ENCODE measurements around the gene RFX8.

Gene RFX8

DNA sequence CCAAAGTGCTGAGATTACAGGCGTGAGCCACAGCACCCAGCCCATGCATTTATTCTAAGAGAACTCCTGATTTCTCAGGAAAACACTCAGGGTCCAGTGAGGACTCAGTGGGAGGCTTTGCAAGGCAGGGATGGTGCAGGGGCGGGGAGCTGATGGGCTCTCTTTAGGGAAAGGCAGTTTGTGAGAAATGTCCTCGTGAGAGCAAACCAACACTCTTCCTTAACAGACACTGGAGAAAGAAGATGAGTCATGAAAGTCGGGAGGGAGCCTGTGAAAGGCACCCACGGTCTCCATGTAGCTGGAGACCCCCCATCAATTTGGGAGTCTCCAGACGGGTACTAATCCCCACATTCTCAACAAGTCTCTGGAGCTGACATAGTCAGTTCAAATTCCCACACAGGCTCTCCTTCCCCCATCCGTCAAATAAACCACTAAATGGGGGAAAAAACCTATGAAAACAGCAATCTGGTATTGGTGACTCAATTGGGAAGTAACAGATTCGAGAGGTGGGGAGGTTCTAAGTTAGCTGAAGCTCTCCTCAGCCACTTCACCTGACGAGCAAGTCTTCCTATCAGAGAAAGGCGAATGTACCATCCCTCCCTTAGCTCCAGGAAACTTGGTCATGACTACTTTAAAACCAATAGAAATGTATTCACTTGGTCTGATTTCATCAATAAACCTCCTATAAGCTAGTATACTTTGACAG is 76.6 kb downstream of the RFX8 start:
- H3K27ac Mint-ChIP-seq (ENCODE audit: low read depth) = no peak overlapping the region
- H3K9me3 Mint-ChIP-seq = no peaks in the 10 kb centered on the region
- H3K27me3 Mint-ChIP-seq = peaks cover 94% of the 10 kb centered on the region
- DNase-seq (ENCODE audit: low spot score in 2 of 2) (no peak), ATAC-seq (replicated peaks; ENCODE audit: extremely low read depth, poor library complexity, severe bottlenecking) (no peak)
- H3K4me3 Mint-ChIP-seq = no peak overlapping the region
- no peaks in the 10 kb centered on the region for H3K36me3 Mint-ChIP-seq (ENCODE audit: insufficient read depth)
- peaks cover 5% of the 10 kb centered on the region for H3K4me1 Mint-ChIP-seq

- DNase-seq (ENCODE audit: low spot score in 2 of 2) (no peak), ATAC-seq (replicated peaks; ENCODE audit: extremely low read depth, poor library complexity, severe bottlenecking) (no peak)
- Mint-ChIP-seq H3K27me3 (peaks cover 94% of the 10 kb centered on the region), H3K4me3 (no peak overlapping the region), H3K4me1 (no peaks in the 10 kb centered on the region), H3K9me3 (no peaks in the 10 kb centered on the region), H3K36me3 (ENCODE audit: insufficient read depth) (no peaks in the 10 kb centered on the region), H3K27ac (ENCODE audit: low read depth) (no peak overlapping the region)
Observed at GRCh38 chr2:101396316-101396717, 78.6 kb downstream of the RFX8 start.

- peaks cover 92% of the 10 kb centered on the region for H3K27me3 Mint-ChIP-seq
- H3K4me1 Mint-ChIP-seq = no peaks in the 10 kb centered on the region
- no peaks in the 10 kb centered on the region for H3K9me3 Mint-ChIP-seq
- no peak overlapping the region for H3K27ac Mint-ChIP-seq (ENCODE audit: low read depth)
- DNase-seq (ENCODE audit: low spot score in 2 of 2) (no peak), ATAC-seq (replicated peaks; ENCODE audit: extremely low read depth, poor library complexity, severe bottlenecking) (no peak)
- no peak overlapping the region for H3K4me3 Mint-ChIP-seq
- H3K36me3 Mint-ChIP-seq (ENCODE audit: insufficient read depth) = no peaks in the 10 kb centered on the region
Observed at GRCh38 chr2:101395545-101396315, 79.2 kb downstream of the RFX8 start.

- H3K36me3 Mint-ChIP-seq (ENCODE audit: insufficient read depth) = no peaks in the 10 kb centered on the region
- H3K27me3 Mint-ChIP-seq = peaks cover 87% of the 10 kb centered on the region
- H3K4me3 Mint-ChIP-seq = peak overlapping the region; percentile 72
- H3K9me3 Mint-ChIP-seq = no peaks in the 10 kb centered on the region
- ATAC-seq (replicated peaks; ENCODE audit: extremely low read depth, poor library complexity, severe bottlenecking) = no peak
- no peak for DNase-seq (ENCODE audit: low spot score in 2 of 2)
- no peak overlapping the region for H3K27ac Mint-ChIP-seq (ENCODE audit: low read depth)
- H3K4me1 Mint-ChIP-seq = peaks cover 6% of the 10 kb centered on the region
Observed at GRCh38 chr2:101388232-101388631, 86.7 kb downstream of the RFX8 start.

GRCh38 chr2:101387151-101387834 is 87.6 kb downstream of the RFX8 start, which contains the start of gene CREG2:
CREG2 (minus strand) TSS chr2:101387503; CDS start chr2:101387457, 46 bp downstream.
- DNase-seq (ENCODE audit: low spot score in 2 of 2) (peak; percentile 16 to 32), ATAC-seq (replicated peaks; ENCODE audit: extremely low read depth, poor library complexity, severe bottlenecking) (peak; percentile 81)
- peaks cover 6% of the 10 kb centered on the region for H3K4me1 Mint-ChIP-seq
- peak within 1 kb of the TSS; percentile 72 for H3K4me3 Mint-ChIP-seq
- H3K27ac Mint-ChIP-seq (ENCODE audit: low read depth) = no peak within 1 kb of the TSS
- no peaks in the 10 kb centered on the region for H3K9me3 Mint-ChIP-seq
- no peaks in the 10 kb centered on the region for H3K36me3 Mint-ChIP-seq (ENCODE audit: insufficient read depth)
- H3K27me3 Mint-ChIP-seq = peaks cover 85% of the 10 kb centered on the region

- no peaks in the 10 kb centered on the region for H3K9me3 Mint-ChIP-seq
- peak overlapping the region; percentile 72 for H3K4me3 Mint-ChIP-seq
- peaks cover 79% of the 10 kb centered on the region for H3K27me3 Mint-ChIP-seq
- H3K27ac Mint-ChIP-seq (ENCODE audit: low read depth) = no peak overlapping the region
- ATAC-seq (replicated peaks; ENCODE audit: extremely low read depth, poor library complexity, severe bottlenecking) (peak; percentile 30), DNase-seq (ENCODE audit: low spot score in 2 of 2) (no peak)
- no peaks in the 10 kb centered on the region for H3K36me3 Mint-ChIP-seq (ENCODE audit: insufficient read depth)
- H3K4me1 Mint-ChIP-seq = peaks cover 6% of the 10 kb centered on the region
Observed at GRCh38 chr2:101386599-101387150, 88.2 kb downstream of the RFX8 start.

- Mint-ChIP-seq H3K4me1 (peaks cover 6% of the 10 kb centered on the region), H3K4me3 (no peak overlapping the region), H3K36me3 (ENCODE audit: insufficient read depth) (no peaks in the 10 kb centered on the region), H3K27ac (ENCODE audit: low read depth) (no peak overlapping the region), H3K9me3 (no peaks in the 10 kb centered on the region), H3K27me3 (peaks cover 50% of the 10 kb centered on the region)
- DNase-seq (ENCODE audit: low spot score in 2 of 2) (no peak), ATAC-seq (replicated peaks; ENCODE audit: extremely low read depth, poor library complexity, severe bottlenecking) (no peak)
Observed at GRCh38 chr2:101383016-101383541, 91.8 kb downstream of the RFX8 start.

- DNase-seq (ENCODE audit: low spot score in 2 of 2) (no peak), ATAC-seq (replicated peaks; ENCODE audit: extremely low read depth, poor library complexity, severe bottlenecking) (no peak)
- H3K4me3 Mint-ChIP-seq = no peak overlapping the region
- H3K4me1 Mint-ChIP-seq = peaks cover 6% of the 10 kb centered on the region
- peaks cover 44% of the 10 kb centered on the region for H3K27me3 Mint-ChIP-seq
- no peaks in the 10 kb centered on the region for H3K9me3 Mint-ChIP-seq
- H3K36me3 Mint-ChIP-seq (ENCODE audit: insufficient read depth) = no peaks in the 10 kb centered on the region
- no peak overlapping the region for H3K27ac Mint-ChIP-seq (ENCODE audit: low read depth)
Observed at GRCh38 chr2:101382442-101382841, 92.5 kb downstream of the RFX8 start.

GRCh38 chr2:101380376-101380775 is 94.5 kb downstream of the RFX8 start:
- Mint-ChIP-seq H3K9me3 (no peaks in the 10 kb centered on the region), H3K4me1 (no peaks in the 10 kb centered on the region), H3K4me3 (no peak overlapping the region), H3K27me3 (peaks cover 29% of the 10 kb centered on the region), H3K27ac (ENCODE audit: low read depth) (no peak overlapping the region), H3K36me3 (ENCODE audit: insufficient read depth) (no peaks in the 10 kb centered on the region)
- no peak for DNase-seq (ENCODE audit: low spot score in 2 of 2)
- no peak for ATAC-seq (replicated peaks; ENCODE audit: extremely low read depth, poor library complexity, severe bottlenecking)

DNA sequence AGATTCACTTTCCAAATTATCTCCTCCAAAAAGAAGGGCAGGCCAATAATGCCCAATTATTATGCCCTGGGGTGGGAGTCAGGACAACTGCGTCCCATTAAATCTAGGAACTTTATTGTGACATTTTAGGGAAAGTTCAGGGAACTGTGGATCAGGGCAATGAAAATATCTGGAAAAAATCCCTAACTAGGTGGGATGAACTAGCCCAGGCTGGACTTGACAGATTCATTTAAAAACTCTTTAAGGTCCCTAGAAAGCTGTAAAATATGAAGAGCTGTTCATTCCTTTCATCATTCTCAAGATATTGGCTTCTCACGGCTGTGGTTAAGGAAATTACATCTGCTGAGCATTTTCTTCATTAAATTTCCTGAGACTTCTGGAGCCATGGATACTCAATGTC is 95.8 kb downstream of the RFX8 start:
- Mint-ChIP-seq H3K27ac (ENCODE audit: low read depth) (no peak overlapping the region), H3K27me3 (peaks cover 16% of the 10 kb centered on the region), H3K36me3 (ENCODE audit: insufficient read depth) (no peaks in the 10 kb centered on the region), H3K4me1 (no peaks in the 10 kb centered on the region), H3K4me3 (no peak overlapping the region), H3K9me3 (no peaks in the 10 kb centered on the region)
- DNase-seq (ENCODE audit: low spot score in 2 of 2) (no peak), ATAC-seq (replicated peaks; ENCODE audit: extremely low read depth, poor library complexity, severe bottlenecking) (no peak)

- H3K4me1 Mint-ChIP-seq = no peaks in the 10 kb centered on the region
- peaks cover 10% of the 10 kb centered on the region for H3K9me3 Mint-ChIP-seq
- H3K36me3 Mint-ChIP-seq (ENCODE audit: insufficient read depth) = no peaks in the 10 kb centered on the region
- no peak for DNase-seq (ENCODE audit: low spot score in 2 of 2)
- no peak overlapping the region for H3K4me3 Mint-ChIP-seq
- H3K27me3 Mint-ChIP-seq = no peaks in the 10 kb centered on the region
- no peak overlapping the region for H3K27ac Mint-ChIP-seq (ENCODE audit: low read depth)
- no peak for ATAC-seq (replicated peaks; ENCODE audit: extremely low read depth, poor library complexity, severe bottlenecking)
Observed at GRCh38 chr2:101375653-101376052, 99.3 kb downstream of the RFX8 start.

DNA sequence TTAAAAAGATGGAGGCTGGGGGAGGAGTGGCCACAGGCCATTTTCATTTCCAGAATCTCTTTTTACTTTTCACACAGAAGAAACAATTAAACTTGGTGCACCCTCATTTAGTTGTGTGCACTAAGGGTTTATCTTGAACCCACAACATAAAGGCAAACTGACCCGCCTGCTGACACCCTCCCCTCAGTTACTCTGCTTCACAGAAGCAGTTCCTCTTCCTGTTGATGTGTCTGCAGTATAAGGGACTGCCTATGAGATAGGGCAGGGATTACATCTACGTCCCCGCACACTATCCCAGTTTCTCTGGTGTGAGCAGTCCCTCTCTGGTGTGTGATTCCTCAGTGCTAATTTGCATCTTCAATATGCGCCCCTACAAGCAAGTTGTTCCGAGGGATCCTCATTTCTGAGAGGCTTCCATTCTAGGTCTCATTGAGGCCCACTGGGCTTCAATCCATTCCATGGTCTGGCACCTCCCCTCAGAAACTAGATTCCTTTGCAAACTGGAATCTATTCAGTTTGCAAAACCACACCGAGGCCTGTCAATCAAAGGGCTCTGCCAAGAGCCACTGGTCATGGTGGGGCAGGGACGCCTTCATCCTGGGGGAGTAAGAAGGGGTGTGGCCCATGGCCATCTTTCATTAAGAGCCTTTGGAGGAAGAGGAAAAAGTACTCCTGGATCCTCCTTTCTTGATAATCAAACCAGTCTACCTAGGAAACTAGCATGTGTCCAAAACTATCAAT is 99.9 kb downstream of the RFX8 start:
- DNase-seq (ENCODE audit: low spot score in 2 of 2) = no peak
- Mint-ChIP-seq H3K27me3 (no peaks in the 10 kb centered on the region), H3K4me3 (no peak overlapping the region), H3K36me3 (ENCODE audit: insufficient read depth) (no peaks in the 10 kb centered on the region), H3K27ac (ENCODE audit: low read depth) (no peak overlapping the region), H3K4me1 (no peaks in the 10 kb centered on the region), H3K9me3 (peaks cover 10% of the 10 kb centered on the region)
- no peak for ATAC-seq (replicated peaks; ENCODE audit: extremely low read depth, poor library complexity, severe bottlenecking)

Data from central memory CD8-positive, alpha-beta T cell (primary cell).